ENCODE results near the gene NAA30.

GRCh38 chr14:57382283-57382682, 8.1 kb upstream of the NAA30 start:
- TF ChIP-seq CTCF (IDR thresholded peaks at IDR 0.05 in 2 of 3, conservative IDR thresholded peaks at IDR 0.05 in 1 of 3; ENCODE audit: insufficient read depth in 2 of 3, low read depth in 1 of 3, low read length in 3 of 3) (no peak), KDM5B (IDR thresholded peaks at IDR 0.05; ENCODE audit: insufficient replicate concordance, low read depth, low read length) (no peak), ZNF165 (CRISPR knock-in tag; IDR thresholded peaks at IDR 0.05; ENCODE audit: borderline replicate concordance) (no peak), POLR2A (conservative IDR thresholded peaks at IDR 0.05) (no peak), TEAD4 (IDR thresholded peaks at IDR 0.05; ENCODE audit: low read length) (no peak), TEAD4 (CRISPR knock-in tag; IDR thresholded peaks at IDR 0.05; ENCODE audit: borderline replicate concordance) (no peak), NFYB (IDR thresholded peaks at IDR 0.05; ENCODE audit: extremely low read depth, insufficient read length) (no peak), TRIM24 (IDR thresholded peaks at IDR 0.05) (no peak), BDP1 (IDR thresholded peaks at IDR 0.05; ENCODE audit: insufficient read depth, insufficient read length) (no peak)
